SK-N-SH (cell line): Measurements from ENCODE around the gene SMU1. TPM values are rescaled to one million over a fixed set of nuclear protein-coding genes. Genes with fewer than 3 reads are reported as not detected.
A peak's percentile ranks its signal among the peaks of the same experiment; 100 is the strongest.

Source experiments
- CTCF ChIA-PET: fragments of 300-600, 350-600 bp; formaldehyde crosslinking; extraction: SDS; loops from one replicate; lab custom pipeline; 2021; lab: Yijun Ruan, JAX
- POLR2A ChIA-PET: fragments of 350-600 bp; sonication (Branson Sonifier 250); formaldehyde crosslinking; extraction: SDS; loops from one replicate; lab custom pipeline; 2020; ENCODE audit warnings: antibody characterized with exemption, inconsistent platforms; lab: Yijun Ruan, JAX
- DNase-seq: peaks from one replicate; pipeline ENCODE4 v3.0.0; 2012
- H2AFZ ChIP-seq: fragments of 200-600 bp; sonication (generic); 2 replicates; pipeline ENCODE4 v1.8.1; 2016; ENCODE audit warnings: antibody characterized with exemption, mild to moderate bottlenecking, low read depth
- H3F3A ChIP-seq: fragments of 200-600 bp; sonication (generic); replicated peaks from 2 replicates; pipeline ENCODE3; 2016; ENCODE audit warnings: antibody characterized with exemption, mild to moderate bottlenecking; ENCODE audit not compliant: insufficient read depth
- H3K27ac ChIP-seq, 2 experiments: fragments of 200-500 bp in 1 of 2; fragments of 200-600 bp in 1 of 2; sonication (Bioruptor generic) in 1 of 2; sonication (generic), shearing (Covaris generic) in 1 of 2; 2 replicates each; pipeline versions ENCODE4 v1.5.1 to v1.6.1; 2014 to 2016; ENCODE audit warnings: low read depth in 2 of 2, inconsistent platforms in 1 of 2, low read length in 1 of 2, mild to moderate bottlenecking in 1 of 2, mixed read lengths in 1 of 2
- H3K27me3 ChIP-seq: fragments of 200-600 bp; sonication (generic), shearing (Covaris generic); 2 replicates; pipeline ENCODE4 v1.6.1; 2016; ENCODE audit warnings: mixed run types; ENCODE audit not compliant: insufficient read depth
- H3K36me3 ChIP-seq, 2 experiments: fragments of 200-500 bp in 1 of 2; fragments of 200-600 bp in 1 of 2; sonication (Bioruptor generic) in 1 of 2; sonication (generic) in 1 of 2; replicated peaks in 1 of 2; 2 replicates each; pipeline versions ENCODE3 to v1.5.1; 2014 to 2016; ENCODE audit warnings: low read length in 1 of 2, mild to moderate bottlenecking in 1 of 2; ENCODE audit not compliant: insufficient read depth in 2 of 2, control insufficient read depth in 1 of 2
- H3K4me1 ChIP-seq, 2 experiments: fragments of 200-500 bp in 1 of 2; fragments of 200-600 bp in 1 of 2; sonication (Bioruptor generic) in 1 of 2; sonication (generic), shearing (Covaris generic) in 1 of 2; 2 replicates each; pipeline versions ENCODE4 v1.5.1 to v1.6.1; 2014 to 2016; ENCODE audit warnings: low read depth in 1 of 2, low read length in 1 of 2, mixed run types in 1 of 2; ENCODE audit not compliant: insufficient read depth in 2 of 2, control insufficient read depth in 1 of 2
- H3K4me2 ChIP-seq: fragments of 200-600 bp; sonication (generic), shearing (Covaris generic); 2 replicates; pipeline ENCODE4 v1.6.1; 2017; ENCODE audit warnings: mixed run types
- H3K4me3 ChIP-seq, 2 experiments: fragments of 200-500 bp in 1 of 2; fragments of 200-600 bp in 1 of 2; sonication (Bioruptor generic) in 1 of 2; sonication (generic), shearing (Covaris generic) in 1 of 2; 2 replicates each; pipeline versions ENCODE4 v1.5.1 to v1.8.1; 2014 to 2016; ENCODE audit warnings: low read depth in 2 of 2, inconsistent platforms in 1 of 2, low read length in 1 of 2, mild to moderate bottlenecking in 1 of 2, mixed read lengths in 1 of 2, moderate library complexity in 1 of 2
- H3K79me2 ChIP-seq: fragments of 200-600 bp; sonication (generic); 2 replicates; pipeline ENCODE4 v1.8.1; 2017; ENCODE audit warnings: mild to moderate bottlenecking; ENCODE audit not compliant: insufficient read depth
- H3K9ac ChIP-seq: fragments of 200-600 bp; sonication (generic); 2 replicates; pipeline ENCODE4 v1.6.1; 2017; ENCODE audit warnings: mixed run types
- H3K9me2 ChIP-seq: fragments of 200-600 bp; sonication (generic); 2 replicates; pipeline ENCODE4 v1.6.1; 2017; ENCODE audit warnings: mixed run types
- H3K9me3 ChIP-seq: fragments of 200-600 bp; sonication (generic); 2 replicates; pipeline ENCODE4 v1.6.1; 2017; ENCODE audit warnings: mixed run types, mild to moderate bottlenecking, moderate library complexity
- H4K20me1 ChIP-seq: fragments of 200-600 bp; sonication (generic); 2 replicates; pipeline ENCODE4 v1.6.1; 2017; ENCODE audit warnings: mild to moderate bottlenecking, mixed run types; ENCODE audit not compliant: insufficient read depth
- EZH2phosphoT487 ChIP-seq: fragments of 200-600 bp; sonication (generic); IDR thresholded peaks from 2 replicates; pipeline ENCODE4 v1.6.1; 2017; ENCODE audit warnings: low read depth, mixed run types, mild to moderate bottlenecking, antibody characterized with exemption, moderate library complexity, borderline replicate concordance
- FOSL2 ChIP-seq: IDR thresholded peaks from 2 replicates; pipeline ENCODE4 v1.4.0; 2012; ENCODE audit warnings: low read depth, mild to moderate bottlenecking, moderate library complexity, borderline replicate concordance
- FOXJ3 ChIP-seq: sonication (generic); formaldehyde crosslinking; IDR thresholded peaks from 2 replicates; pipeline ENCODE4 v1.5.1; 2020; ENCODE audit warnings: mild to moderate bottlenecking, missing genetic modification reagents
- GABPA ChIP-seq: IDR thresholded peaks from 2 replicates; pipeline ENCODE4 v1.4.0; 2012; ENCODE audit warnings: low read depth, mild to moderate bottlenecking
- JUND ChIP-seq: IDR thresholded peaks from 2 replicates; pipeline ENCODE4 v1.4.0; 2012
- MAX ChIP-seq: IDR thresholded peaks from 2 replicates; pipeline ENCODE4 v1.4.0; 2012; ENCODE audit warnings: low read depth
- MEF2A ChIP-seq: IDR thresholded peaks from 2 replicates; pipeline ENCODE4 v1.4.0; 2012; ENCODE audit warnings: low read depth, borderline replicate concordance
- MXI1 ChIP-seq: IDR thresholded peaks from 2 replicates; pipeline ENCODE4 v1.6.1; 2012; ENCODE audit warnings: mild to moderate bottlenecking, low read depth, low read length, improper control_type of control experiment
- NFIC ChIP-seq: IDR thresholded peaks from 2 replicates; pipeline ENCODE4 v1.4.0; 2012; ENCODE audit warnings: borderline replicate concordance
- RAD21 ChIP-seq: IDR thresholded peaks from 2 replicates; pipeline ENCODE4 v1.6.1; 2012; ENCODE audit warnings: mild to moderate bottlenecking, low read length
- RCOR1 ChIP-seq: fragments of 150-350 bp; IDR thresholded peaks from 2 replicates; pipeline ENCODE4 v1.6.1; 2017; ENCODE audit warnings: antibody characterized with exemption, low read length
- RXRA ChIP-seq: IDR thresholded peaks from 2 replicates; pipeline ENCODE4 v1.4.0; 2012; ENCODE audit warnings: low read depth, mild to moderate bottlenecking, borderline replicate concordance
- SIN3A ChIP-seq: IDR thresholded peaks from 2 replicates; pipeline ENCODE4 v1.6.1; 2012; ENCODE audit warnings: low read depth, mild to moderate bottlenecking, low read length, moderate library complexity, borderline replicate concordance
- SMC3 ChIP-seq: IDR thresholded peaks from 2 replicates; pipeline ENCODE4 v1.6.1; 2012; ENCODE audit warnings: low read depth, low read length, improper control_type of control experiment
- TEAD4 ChIP-seq: IDR thresholded peaks from 2 replicates; pipeline ENCODE4 v1.4.0; 2012; ENCODE audit warnings: mild to moderate bottlenecking, borderline replicate concordance; ENCODE audit not compliant: insufficient read depth
- ZBTB33 ChIP-seq: IDR thresholded peaks from 2 replicates; pipeline ENCODE4 v1.4.0; 2012; ENCODE audit warnings: low read depth, borderline replicate concordance
- WGBS: methylation state at CpG from one replicate; pipeline ENCODE4 v1.1.6; 2017; ENCODE audit warnings: low lambda C conversion rate; 5-methylcytosine and 5-hydroxymethylcytosine counted together
- polyA plus RNA-seq, 3 experiments: library from polyadenylated mRNA; depleted of rRNA; stranded (reverse); fragments of >200 nt; gene quantifications; 2 replicates each; pipeline ENCODE4 v1.2.3, GENCODE V29; 2012
- TF ChIP-seq, protein P1 (sequence below): IDR thresholded peaks from 2 replicates; pipeline ENCODE4 v1.4.0; 2012; ENCODE audit warnings: low read depth, borderline replicate concordance
- TF ChIP-seq, protein P2 (sequence below): fragments of 150-350 bp; IDR thresholded peaks from 2 replicates; pipeline ENCODE4 v1.6.1; 2017; ENCODE audit warnings: antibody characterized with exemption, low read length, low read depth, borderline replicate concordance
- TF ChIP-seq, protein P3 (sequence below): IDR thresholded peaks from 2 replicates; pipeline ENCODE4 v1.6.1; 2012; ENCODE audit warnings: mild to moderate bottlenecking, low read depth, low read length, moderate library complexity

SMU1 gene
- polyA plus RNA-seq, 1 of the 3 experiments (the other 2 are of a cell fraction), result 9.8 TPM

DNA sequence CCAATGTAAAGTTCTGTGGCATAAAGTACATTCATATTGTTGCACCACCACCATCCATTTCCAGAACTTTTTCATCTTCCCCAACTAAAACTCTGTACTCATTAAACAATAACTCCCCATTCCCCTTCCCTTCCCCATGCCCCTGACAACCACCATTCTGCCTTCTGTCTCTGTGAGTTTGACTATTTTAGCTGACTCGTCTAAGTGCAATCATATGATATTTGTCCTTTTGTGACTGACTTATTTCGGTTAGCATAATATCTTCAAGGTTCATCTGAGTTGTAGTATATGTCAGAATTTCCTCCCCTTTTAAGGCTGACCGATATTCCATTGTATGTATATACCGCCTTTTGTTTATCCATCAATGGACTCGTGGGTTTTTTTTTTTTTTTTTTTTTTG is 29.0 kb upstream of the SMU1 start:
- ChIA-PET POLR2A (no interaction called here), CTCF (no interaction called here)
- Histone ChIP-seq H3K9me3 (no peaks in the 10 kb centered on the region), H3K4me1 (peaks cover 17 to 25% of the 10 kb centered on the region in 2 experiments; a peak in 3 of 4 replicates), H3K27ac (peak overlapping the region in 1 of 2 experiments; percentile 84; a peak in 3 of 4 replicates), H3K4me3 (no peak overlapping the region), H3K79me2 (no peaks in the 10 kb centered on the region), H3K27me3 (no peaks in the 10 kb centered on the region), H3K36me3 (no peaks in the 10 kb centered on the region), H3K9ac (no peak overlapping the region), H3K4me2 (0 out of 2 replicates have a peak overlapping the region, but pooled peaks have one; percentile 21), H4K20me1 (no peaks in the 10 kb centered on the region), H2AFZ (no peak overlapping the region), H3F3A (peaks cover 16% of the 10 kb centered on the region), H3K9me2 (no peaks in the 10 kb centered on the region)
- no peak for DNase-seq
- 83% methylated on average over 5 of the region's 5 CpGs for WGBS
- TF ChIP-seq, protein P1, sequence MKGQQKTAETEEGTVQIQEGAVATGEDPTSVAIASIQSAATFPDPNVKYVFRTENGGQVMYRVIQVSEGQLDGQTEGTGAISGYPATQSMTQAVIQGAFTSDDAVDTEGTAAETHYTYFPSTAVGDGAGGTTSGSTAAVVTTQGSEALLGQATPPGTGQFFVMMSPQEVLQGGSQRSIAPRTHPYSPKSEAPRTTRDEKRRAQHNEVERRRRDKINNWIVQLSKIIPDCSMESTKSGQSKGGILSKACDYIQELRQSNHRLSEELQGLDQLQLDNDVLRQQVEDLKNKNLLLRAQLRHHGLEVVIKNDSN, result no peak
- TF ChIP-seq NFIC (no peak), MXI1 (no peak), GABPA (no peak)
- TF ChIP-seq, protein P2, sequence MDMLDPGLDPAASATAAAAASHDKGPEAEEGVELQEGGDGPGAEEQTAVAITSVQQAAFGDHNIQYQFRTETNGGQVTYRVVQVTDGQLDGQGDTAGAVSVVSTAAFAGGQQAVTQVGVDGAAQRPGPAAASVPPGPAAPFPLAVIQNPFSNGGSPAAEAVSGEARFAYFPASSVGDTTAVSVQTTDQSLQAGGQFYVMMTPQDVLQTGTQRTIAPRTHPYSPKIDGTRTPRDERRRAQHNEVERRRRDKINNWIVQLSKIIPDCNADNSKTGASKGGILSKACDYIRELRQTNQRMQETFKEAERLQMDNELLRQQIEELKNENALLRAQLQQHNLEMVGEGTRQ, result no peak

DNA sequence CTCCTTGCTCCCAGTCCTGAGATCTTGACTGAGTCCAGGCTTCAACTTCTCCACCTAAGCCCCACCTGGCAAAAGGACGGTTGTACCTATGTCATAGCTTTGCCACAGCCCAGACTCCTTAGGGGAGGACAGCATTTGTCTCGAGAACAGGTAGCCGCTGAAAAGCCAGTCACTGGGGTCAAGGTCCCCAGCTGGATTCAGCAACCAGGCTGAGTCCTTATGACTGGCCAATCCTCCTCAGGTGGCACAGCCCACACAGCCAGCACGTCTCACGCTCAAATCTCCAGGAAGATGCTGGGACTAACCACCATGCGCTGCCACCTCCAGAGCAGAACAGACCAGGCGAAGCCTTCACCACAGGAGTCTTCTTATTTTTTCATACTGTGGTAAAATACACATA is 27.9 kb upstream of the SMU1 start:
- H3K79me2 ChIP-seq, result no peaks in the 10 kb centered on the region
- H3K36me3 ChIP-seq, result no peaks in the 10 kb centered on the region
- H2AFZ ChIP-seq, result no peak overlapping the region
- no peaks in the 10 kb centered on the region for H4K20me1 ChIP-seq
- CTCF ChIA-PET, result interaction anchor here (0.9 to 1.6 kb wide), 3 partner anchors 24 to 160 kb away, joined by 3 to 5 read pairs (median 3); partner anchors contain the start of genes BAG1 and CHMP5
- peaks cover 16% of the 10 kb centered on the region for H3F3A ChIP-seq
- peaks cover 17 to 25% of the 10 kb centered on the region in 2 experiments; a peak in 3 of 4 replicates for H3K4me1 ChIP-seq
- 77% methylated on average over 5 of the region's 7 CpGs for WGBS
- no peak overlapping the region for H3K27ac ChIP-seq
- DNase-seq, result no peak
- no peak overlapping the region for H3K4me3 ChIP-seq
- POLR2A ChIA-PET, result no interaction called here
- H3K27me3 ChIP-seq, result no peaks in the 10 kb centered on the region
- H3K9ac ChIP-seq, result no peak overlapping the region
- H3K4me2 ChIP-seq, result no peak overlapping the region
- H3K9me3 ChIP-seq, result no peaks in the 10 kb centered on the region
- no peak for TF ChIP-seq FOXJ3
- TF ChIP-seq, protein P3, sequence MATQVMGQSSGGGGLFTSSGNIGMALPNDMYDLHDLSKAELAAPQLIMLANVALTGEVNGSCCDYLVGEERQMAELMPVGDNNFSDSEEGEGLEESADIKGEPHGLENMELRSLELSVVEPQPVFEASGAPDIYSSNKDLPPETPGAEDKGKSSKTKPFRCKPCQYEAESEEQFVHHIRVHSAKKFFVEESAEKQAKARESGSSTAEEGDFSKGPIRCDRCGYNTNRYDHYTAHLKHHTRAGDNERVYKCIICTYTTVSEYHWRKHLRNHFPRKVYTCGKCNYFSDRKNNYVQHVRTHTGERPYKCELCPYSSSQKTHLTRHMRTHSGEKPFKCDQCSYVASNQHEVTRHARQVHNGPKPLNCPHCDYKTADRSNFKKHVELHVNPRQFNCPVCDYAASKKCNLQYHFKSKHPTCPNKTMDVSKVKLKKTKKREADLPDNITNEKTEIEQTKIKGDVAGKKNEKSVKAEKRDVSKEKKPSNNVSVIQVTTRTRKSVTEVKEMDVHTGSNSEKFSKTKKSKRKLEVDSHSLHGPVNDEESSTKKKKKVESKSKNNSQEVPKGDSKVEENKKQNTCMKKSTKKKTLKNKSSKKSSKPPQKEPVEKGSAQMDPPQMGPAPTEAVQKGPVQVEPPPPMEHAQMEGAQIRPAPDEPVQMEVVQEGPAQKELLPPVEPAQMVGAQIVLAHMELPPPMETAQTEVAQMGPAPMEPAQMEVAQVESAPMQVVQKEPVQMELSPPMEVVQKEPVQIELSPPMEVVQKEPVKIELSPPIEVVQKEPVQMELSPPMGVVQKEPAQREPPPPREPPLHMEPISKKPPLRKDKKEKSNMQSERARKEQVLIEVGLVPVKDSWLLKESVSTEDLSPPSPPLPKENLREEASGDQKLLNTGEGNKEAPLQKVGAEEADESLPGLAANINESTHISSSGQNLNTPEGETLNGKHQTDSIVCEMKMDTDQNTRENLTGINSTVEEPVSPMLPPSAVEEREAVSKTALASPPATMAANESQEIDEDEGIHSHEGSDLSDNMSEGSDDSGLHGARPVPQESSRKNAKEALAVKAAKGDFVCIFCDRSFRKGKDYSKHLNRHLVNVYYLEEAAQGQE, result no peak
- TF ChIP-seq FOSL2, result no peak
- no peak for TF ChIP-seq GABPA
- no peak for TF ChIP-seq RCOR1
- no peak for TF ChIP-seq SIN3A
- TF ChIP-seq EZH2phosphoT487, result no peak
- TF ChIP-seq, protein P1, result no peak
- no peak for TF ChIP-seq TEAD4
- TF ChIP-seq SMC3, result no peak
- TF ChIP-seq MXI1, result no peak
- no peak for TF ChIP-seq JUND
- no peak for TF ChIP-seq RAD21
- TF ChIP-seq ZBTB33, result no peak
- no peak for TF ChIP-seq RXRA
- no peak for TF ChIP-seq MAX
- no peak for TF ChIP-seq MEF2A
- TF ChIP-seq, all 33 proteins: peak for 0
- no peaks in the 10 kb centered on the region for H3K9me2 ChIP-seq
